Lower leg skin (tissue), 3 donors: Measurements from ENCODE around the gene TNIK.

ENCODE experiments used
- CTCF ChIP-seq, 3 donors: fragments of 450-650 bp; IDR thresholded peaks; one replicate each; pipeline ENCODE4 v1.5.1; 2016; ENCODE audit warnings: antibody characterized with exemption in 3 of 3, mild to moderate bottlenecking in 3 of 3, moderate library complexity in 2 of 3
- POLR2A ChIP-seq, 2 donors: fragments of 450-650 bp; IDR thresholded peaks; one replicate each; pipeline ENCODE4 v1.6.1; 2016 to 2017; ENCODE audit warnings: antibody characterized with exemption in 2 of 2, mild to moderate bottlenecking in 1 of 2, moderate library complexity in 1 of 2

DNA sequence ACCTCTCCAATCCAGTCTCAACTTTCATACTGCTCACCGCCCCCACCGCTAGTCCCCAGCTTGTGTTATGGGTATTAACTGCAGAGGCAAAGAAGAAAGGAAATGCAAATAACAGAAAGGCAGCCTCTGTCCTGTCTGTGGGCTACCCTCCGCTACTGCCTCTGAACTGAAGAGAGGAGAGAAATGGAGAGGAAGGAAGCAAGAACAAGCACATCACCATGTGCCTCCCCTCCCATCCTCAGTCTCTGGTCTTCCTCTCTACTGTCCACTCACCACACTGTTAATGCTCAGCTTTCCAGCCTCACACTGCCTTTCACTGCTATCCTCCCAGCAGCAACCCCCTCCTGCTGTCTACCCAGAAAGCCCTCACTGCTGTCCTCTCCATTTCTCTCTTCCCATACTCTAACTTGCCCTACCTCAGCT lies 294.7 kb downstream of the TNIK start:
- TF ChIP-seq CTCF (IDR thresholded peaks at IDR 0.05) (no peak), POLR2A (IDR thresholded peaks at IDR 0.05) (no peak)
